GM18526 (cell line): ENCODE measurements around the gene PRMT2.

Experiments
- POLR2A ChIP-seq: IDR thresholded peaks from 3 replicates; pipeline ENCODE4 v1.6.1; 2011; ENCODE audit not compliant: insufficient read length; ENCODE audit errors: extremely low read depth

Gene PRMT2

GRCh38 chr21:46649356-46649755 is 13.9 kb downstream of the PRMT2 start:
- TF ChIP-seq POLR2A: no peak

- TF ChIP-seq POLR2A: no peak
These were observed 15.1 kb downstream of the PRMT2 start for GRCh38 chr21:46650476-46651098.

GRCh38 chr21:46651121-46651520 is 15.6 kb downstream of the PRMT2 start:
- no peak for TF ChIP-seq POLR2A

- no peak for TF ChIP-seq POLR2A
These were observed 19.8 kb downstream of the PRMT2 start for GRCh38 chr21:46655230-46655629.

GRCh38 chr21:46656820-46657219 is 21.3 kb downstream of the PRMT2 start:
- TF ChIP-seq POLR2A: no peak

GRCh38 chr21:46660505-46660904 is 25.0 kb downstream of the PRMT2 start:
- no peak for TF ChIP-seq POLR2A

GRCh38 chr21:46661211-46661625 is 25.7 kb downstream of the PRMT2 start:
- no peak for TF ChIP-seq POLR2A

- no peak for TF ChIP-seq POLR2A
These were observed 26.3 kb downstream of the PRMT2 start for GRCh38 chr21:46661642-46662366.

GRCh38 chr21:46662367-46662654 is 26.8 kb downstream of the PRMT2 start:
- TF ChIP-seq POLR2A: no peak

GRCh38 chr21:46662765-46663500 is 27.5 kb downstream of the PRMT2 start:
- TF ChIP-seq POLR2A: no peak

- no peak for TF ChIP-seq POLR2A
These were observed 28.3 kb downstream of the PRMT2 start for GRCh38 chr21:46663754-46664153.

- no peak for TF ChIP-seq POLR2A
These were observed 29.0 kb downstream of the PRMT2 start for GRCh38 chr21:46664316-46664995.

GRCh38 chr21:46665566-46665965 is 30.1 kb downstream of the PRMT2 start:
- no peak for TF ChIP-seq POLR2A

GRCh38 chr21:46666941-46667740 is 31.7 kb downstream of the PRMT2 start:
- TF ChIP-seq POLR2A: no peak
